HepG2 (cell line): Measurements from ENCODE around the gene PKIB. TPM values are rescaled to one million over a fixed set of nuclear protein-coding genes. Genes with fewer than 3 reads are reported as not detected.
A peak's percentile ranks its signal among the peaks of the same experiment; 100 is the strongest.

Experiments
- ATAC-seq: fragments of 200-7000 bp; cut with Tn5 transposase; 3 replicates; pipeline ENCODE4 v1.9.1; 2020; ENCODE audit warnings: mild to moderate bottlenecking, moderate library complexity
- BruUV-seq: library from RNA; stranded (reverse); fragments of 400-500 nt; replicated peaks from 2 replicates; lab custom pipeline; 2021; lab: Mats Ljungman, UMichigan
- CTCF ChIA-PET: fragments of 300-600 bp; formaldehyde crosslinking; extraction: SDS; loops from one replicate; lab custom pipeline; 2021; ENCODE audit warnings: low total read pairs, inconsistent platforms, low intra/inter-chr PET ratio; lab: Yijun Ruan, JAX
- POLR2A ChIA-PET: fragments of 350-600 bp; sonication (Branson Sonifier 250); formaldehyde crosslinking; loops from one replicate; lab custom pipeline; 2020; ENCODE audit warnings: antibody characterized with exemption, inconsistent platforms; lab: Yijun Ruan, JAX
- DNase-seq: peaks from one replicate; pipeline ENCODE4 v3.0.0-alpha.2; 2015; ENCODE audit warnings: low spot score
- FAIRE-seq: peaks from 3 replicates; lab custom pipeline; 2011; peaks lifted over from hg19 to GRCh38; lab: Jason Lieb, UNC
- H2AFZ ChIP-seq: one replicate; pipeline ENCODE4 v1.6.1; 2011; ENCODE audit warnings: low read length, inconsistent platforms
- H3K27ac ChIP-seq: fragments of 300-600 bp; 3 replicates; pipeline ENCODE4 v1.8.0; 2011; ENCODE audit warnings: mixed run types, mild to moderate bottlenecking, mixed read lengths, low read length, inconsistent platforms; ENCODE audit not compliant: insufficient read depth; ENCODE audit errors: extremely low read length
- H3K27me3 ChIP-seq, 2 experiments: fragments of 200-600 bp in 1 of 2; 2 replicates in 1 of 2; 3 replicates in 1 of 2; pipeline versions ENCODE4 v1.6.0 to v1.8.0; 2011; ENCODE audit warnings: low read length in 2 of 2, mild to moderate bottlenecking in 2 of 2, moderate library complexity in 2 of 2, inconsistent platforms in 1 of 2; ENCODE audit not compliant: insufficient read depth in 2 of 2, control insufficient read depth in 1 of 2
- H3K36me3 ChIP-seq, 2 experiments: fragments of 200-600 bp in 1 of 2; replicated peaks in 1 of 2; 2 replicates in 1 of 2; 3 replicates in 1 of 2; pipeline versions ENCODE4 v1.5.1 to v1.8.0; 2011; ENCODE audit warnings: low read length in 2 of 2, inconsistent platforms in 1 of 2; ENCODE audit not compliant: insufficient read depth in 2 of 2, control insufficient read depth in 1 of 2
- H3K4me1 ChIP-seq: 2 replicates; pipeline ENCODE4 v1.5.1; 2012; ENCODE audit warnings: low read length, inconsistent platforms; ENCODE audit not compliant: insufficient read depth
- H3K4me2 ChIP-seq: 2 replicates; pipeline ENCODE4 v1.6.0; 2011; ENCODE audit warnings: low read depth, low read length, inconsistent platforms
- H3K4me3 ChIP-seq, 3 experiments: fragments of 200-600 bp in 1 of 3; sonication (generic), shearing (Covaris generic) in 1 of 3; replicated peaks in 1 of 3; 2 replicates each; pipeline ENCODE4 v1.5.1; 2011 to 2016; ENCODE audit warnings: low read length in 3 of 3, inconsistent platforms in 2 of 3, low read depth in 2 of 3, mild to moderate bottlenecking in 2 of 3, control low read depth in 1 of 3, mixed read lengths in 1 of 3; ENCODE audit not compliant: insufficient read depth in 1 of 3
- H3K79me2 ChIP-seq: one replicate; pipeline ENCODE4 v1.6.1; 2011; ENCODE audit warnings: low read length, inconsistent platforms; ENCODE audit not compliant: insufficient read depth
- H3K9ac ChIP-seq: 2 replicates; pipeline ENCODE4 v1.6.0; 2011; ENCODE audit warnings: mild to moderate bottlenecking, low read depth, low read length, inconsistent platforms; ENCODE audit not compliant: insufficient read depth
- H3K9me3 ChIP-seq: 2 replicates; pipeline ENCODE4 v1.5.1; 2012; ENCODE audit warnings: mild to moderate bottlenecking, low read length
- H4K20me1 ChIP-seq: 2 replicates; pipeline ENCODE4 v1.6.0; 2011; ENCODE audit warnings: inconsistent platforms, mild to moderate bottlenecking, low read length, moderate library complexity; ENCODE audit not compliant: insufficient read depth
- AGO1 ChIP-seq: fragments of 200-400 bp; formaldehyde crosslinking; IDR thresholded peaks from 2 replicates; pipeline ENCODE4 v1.6.1; 2017; ENCODE audit warnings: mild to moderate bottlenecking, low read depth, low read length, moderate library complexity; ENCODE audit not compliant: poor library complexity, severe bottlenecking
- BRCA1 ChIP-seq: sonication (generic); formaldehyde crosslinking; IDR thresholded peaks from 2 replicates; pipeline ENCODE4 v1.4.0; 2020; ENCODE audit warnings: missing genetic modification reagents
- CBX2 ChIP-seq, 2 experiments: fragments of 200-600 bp in 1 of 2; sonication (generic); formaldehyde crosslinking in 1 of 2; IDR thresholded peaks; 2 replicates each; pipeline versions ENCODE4 v1.7.0 to v1.8.1; 2018 to 2022; ENCODE audit warnings: low read depth in 2 of 2, low read length in 1 of 2, mild to moderate bottlenecking in 1 of 2, missing genetic modification reagents in 1 of 2
- HNF4A ChIP-seq: sonication (generic); formaldehyde crosslinking; IDR thresholded peaks from 2 replicates; pipeline ENCODE4 v1.4.0; 2020; ENCODE audit warnings: missing genetic modification reagents
- NCOA5 ChIP-seq: sonication (generic); formaldehyde crosslinking; IDR thresholded peaks from 2 replicates; pipeline ENCODE4 v1.4.0; 2020; ENCODE audit warnings: missing genetic modification reagents
- PCBP1 ChIP-seq: fragments of 200-400 bp; formaldehyde crosslinking; IDR thresholded peaks from 2 replicates; pipeline ENCODE4 v1.6.1; 2017; ENCODE audit warnings: mild to moderate bottlenecking, low read depth, low read length, borderline replicate concordance
- RARA ChIP-seq: IDR thresholded peaks from 2 replicates; pipeline ENCODE4 v1.6.1; 2016; ENCODE audit warnings: missing genetic modification reagents, missing compliant biosample characterization
- SKI ChIP-seq: fragments of 450-650 bp; IDR thresholded peaks from one replicate; pipeline ENCODE4 v1.6.1; 2018; ENCODE audit warnings: mild to moderate bottlenecking; ENCODE audit not compliant: partially characterized antibody
- YEATS4 ChIP-seq: sonication (generic); formaldehyde crosslinking; IDR thresholded peaks from 2 replicates; pipeline ENCODE4 v1.4.0; 2020; ENCODE audit warnings: missing genetic modification reagents, borderline replicate concordance
- ZBTB8A ChIP-seq: sonication (generic); formaldehyde crosslinking; IDR thresholded peaks from 2 replicates; pipeline ENCODE4 v1.4.0; 2020; ENCODE audit warnings: mild to moderate bottlenecking, low read depth, missing genetic modification reagents, borderline replicate concordance
- ZNF30 ChIP-seq: sonication (generic); formaldehyde crosslinking; IDR thresholded peaks from 2 replicates; pipeline ENCODE4 v1.5.0; 2020; ENCODE audit warnings: mild to moderate bottlenecking, missing genetic modification reagents
- ZNF432 ChIP-seq: sonication (generic); formaldehyde crosslinking; IDR thresholded peaks from 2 replicates; pipeline ENCODE4 v1.5.0; 2020; ENCODE audit warnings: missing genetic modification reagents, mild to moderate bottlenecking, borderline replicate concordance
- WGBS: methylation state at CpG from one replicate; pipeline ENCODE4 v1.1.6; 2017; ENCODE audit warnings: low lambda C conversion rate; 5-methylcytosine and 5-hydroxymethylcytosine counted together
- in situ Hi-C: cut with HindIII; loops from 2 replicates; pipeline ENCODE4 v1.10.0; 2017; ENCODE audit warnings: low pct_unique_long_range_greater_than_20kb; ENCODE audit not compliant: extremely low pct_ligation_motif_present
- intact Hi-C: fragments of 100-400 bp; cut with micrococcal nuclease; formaldehyde crosslinking; loops from one replicate; pipeline ENCODE4 v1.10.0; 2022; ENCODE audit not compliant: unreplicated experiment
- polyA plus RNA-seq, 8 experiments: library from polyadenylated mRNA; depleted of rRNA in 3 of 8; stranded (reverse) in 7 of 8; unstranded in 1 of 8; fragments of >200 nt; fragmentation: Illumina TruSeq in 4 of 8; extraction: Trizol in 4 of 8; gene quantifications; 2 replicates each; pipeline versions ENCODE4 v1.2.1 to v1.2.3, GENCODE V29; 2011 to 2016; ENCODE audit warnings: low read depth in 4 of 8, missing spikeins in 1 of 8, mixed read lengths in 1 of 8; ENCODE audit not compliant: insufficient read depth in 1 of 8
- total RNA-seq, 5 experiments: library from RNA; depleted of rRNA; stranded (reverse); fragments of >200 nt; fragmentation: Illumina TruSeq; extraction: Trizol; gene quantifications; 2 replicates each; pipeline ENCODE4 v1.2.3, GENCODE V29; 2016; ENCODE audit warnings: low read depth in 1 of 5
- TF ChIP-seq, protein P1 (sequence below): sonication (generic); formaldehyde crosslinking; IDR thresholded peaks from 2 replicates; pipeline ENCODE4 v1.8.0; 2022; ENCODE audit warnings: missing genetic modification reagents, low read depth, mild to moderate bottlenecking, borderline replicate concordance
- TF ChIP-seq, protein P2 (sequence below): sonication (generic); formaldehyde crosslinking; IDR thresholded peaks from 2 replicates; pipeline ENCODE4 v1.4.0; 2020; ENCODE audit warnings: missing genetic modification reagents, borderline replicate concordance
- TF ChIP-seq, protein P3 (sequence below): sonication (generic); formaldehyde crosslinking; conservative IDR thresholded peaks from 2 replicates; pipeline ENCODE4 v1.4.0; 2020; ENCODE audit warnings: mild to moderate bottlenecking, missing genetic modification reagents, moderate library complexity

Gene PKIB
- total and polyA plus RNA-seq, 2 of the 13 experiments (the other 11 are each of a cell fraction or from before 2014, with no cell fraction given), result 1.4 to 1.5 TPM

DNA sequence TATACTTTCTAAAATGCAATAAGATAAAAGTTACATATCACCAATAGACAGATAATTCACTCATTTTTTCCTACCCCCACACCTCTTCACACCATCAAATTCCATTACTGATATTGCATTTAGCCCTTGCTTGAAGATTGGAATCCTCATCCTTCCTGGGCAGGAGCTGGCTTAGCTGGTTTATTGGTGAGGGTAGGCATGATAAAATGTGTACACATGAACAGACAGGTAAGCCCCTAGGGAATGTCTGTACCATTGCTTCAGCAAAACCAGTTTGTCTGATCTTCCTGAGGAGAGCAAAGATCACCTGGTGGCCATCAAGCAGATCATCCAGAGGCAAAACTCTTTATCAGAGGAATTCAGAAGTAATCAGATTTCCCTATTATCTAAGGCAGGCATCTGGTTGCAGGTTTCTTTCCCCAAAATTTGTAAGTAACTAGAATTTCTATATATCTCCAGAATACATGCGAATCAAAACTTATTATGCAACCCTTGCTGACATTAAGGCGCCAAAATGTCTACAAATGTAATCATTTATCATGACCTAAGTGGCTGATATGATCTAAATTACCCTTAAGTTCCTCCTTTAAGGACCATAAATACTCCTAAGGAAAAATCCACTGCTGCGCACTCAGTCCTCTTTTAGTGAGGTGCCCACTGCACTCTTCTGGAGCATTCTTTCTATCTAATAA lies 162.7 kb downstream of the PKIB start:
- 69% methylated on average over 3 of the region's 3 CpGs for WGBS
- ChIA-PET POLR2A (no interaction called here), CTCF (interaction anchor here (3.5 kb wide), 1 partner anchor 66 kb away, joined by 59 read pairs; no protein-coding TSS in a partner anchor)
- no TSS peak for BruUV-seq
- H3K27ac ChIP-seq, result no peak overlapping the region
- DNase-seq (no peak), FAIRE-seq (no peak), ATAC-seq (peak; percentile 38; the same call in 1 of the 3 replicates)
- H4K20me1 ChIP-seq, result no peaks in the 10 kb centered on the region
- no peaks in the 10 kb centered on the region for H3K27me3 ChIP-seq
- H3K36me3 ChIP-seq, result no peaks in the 10 kb centered on the region
- no peak overlapping the region for H3K4me3 ChIP-seq
- H2AFZ ChIP-seq, result no peak overlapping the region
- peaks cover 9% of the 10 kb centered on the region for H3K4me1 ChIP-seq
- no peaks in the 10 kb centered on the region for H3K9me3 ChIP-seq
- no peak overlapping the region for H3K9ac ChIP-seq
- in situ Hi-C loops (no loop called here), intact Hi-C loops (no loop called here)
- no peak overlapping the region for H3K4me2 ChIP-seq
- no peaks in the 10 kb centered on the region for H3K79me2 ChIP-seq
- no peak for TF ChIP-seq NCOA5
- TF ChIP-seq ZBTB8A (CRISPR knock-in tag), result no peak
- TF ChIP-seq HNF4A (CRISPR knock-in tag), result no peak
- TF ChIP-seq, protein P1, sequence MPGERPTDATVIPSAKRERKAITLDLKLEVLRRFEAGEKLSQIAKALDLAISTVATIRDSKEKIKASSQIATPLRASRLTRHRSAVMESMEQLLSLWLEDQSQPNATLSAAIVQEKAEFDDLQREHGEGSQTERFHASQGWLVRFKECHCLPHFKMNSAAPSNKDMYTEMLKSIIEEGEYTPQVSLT (CRISPR knock-in tag), result no peak
- TF ChIP-seq, protein P2, sequence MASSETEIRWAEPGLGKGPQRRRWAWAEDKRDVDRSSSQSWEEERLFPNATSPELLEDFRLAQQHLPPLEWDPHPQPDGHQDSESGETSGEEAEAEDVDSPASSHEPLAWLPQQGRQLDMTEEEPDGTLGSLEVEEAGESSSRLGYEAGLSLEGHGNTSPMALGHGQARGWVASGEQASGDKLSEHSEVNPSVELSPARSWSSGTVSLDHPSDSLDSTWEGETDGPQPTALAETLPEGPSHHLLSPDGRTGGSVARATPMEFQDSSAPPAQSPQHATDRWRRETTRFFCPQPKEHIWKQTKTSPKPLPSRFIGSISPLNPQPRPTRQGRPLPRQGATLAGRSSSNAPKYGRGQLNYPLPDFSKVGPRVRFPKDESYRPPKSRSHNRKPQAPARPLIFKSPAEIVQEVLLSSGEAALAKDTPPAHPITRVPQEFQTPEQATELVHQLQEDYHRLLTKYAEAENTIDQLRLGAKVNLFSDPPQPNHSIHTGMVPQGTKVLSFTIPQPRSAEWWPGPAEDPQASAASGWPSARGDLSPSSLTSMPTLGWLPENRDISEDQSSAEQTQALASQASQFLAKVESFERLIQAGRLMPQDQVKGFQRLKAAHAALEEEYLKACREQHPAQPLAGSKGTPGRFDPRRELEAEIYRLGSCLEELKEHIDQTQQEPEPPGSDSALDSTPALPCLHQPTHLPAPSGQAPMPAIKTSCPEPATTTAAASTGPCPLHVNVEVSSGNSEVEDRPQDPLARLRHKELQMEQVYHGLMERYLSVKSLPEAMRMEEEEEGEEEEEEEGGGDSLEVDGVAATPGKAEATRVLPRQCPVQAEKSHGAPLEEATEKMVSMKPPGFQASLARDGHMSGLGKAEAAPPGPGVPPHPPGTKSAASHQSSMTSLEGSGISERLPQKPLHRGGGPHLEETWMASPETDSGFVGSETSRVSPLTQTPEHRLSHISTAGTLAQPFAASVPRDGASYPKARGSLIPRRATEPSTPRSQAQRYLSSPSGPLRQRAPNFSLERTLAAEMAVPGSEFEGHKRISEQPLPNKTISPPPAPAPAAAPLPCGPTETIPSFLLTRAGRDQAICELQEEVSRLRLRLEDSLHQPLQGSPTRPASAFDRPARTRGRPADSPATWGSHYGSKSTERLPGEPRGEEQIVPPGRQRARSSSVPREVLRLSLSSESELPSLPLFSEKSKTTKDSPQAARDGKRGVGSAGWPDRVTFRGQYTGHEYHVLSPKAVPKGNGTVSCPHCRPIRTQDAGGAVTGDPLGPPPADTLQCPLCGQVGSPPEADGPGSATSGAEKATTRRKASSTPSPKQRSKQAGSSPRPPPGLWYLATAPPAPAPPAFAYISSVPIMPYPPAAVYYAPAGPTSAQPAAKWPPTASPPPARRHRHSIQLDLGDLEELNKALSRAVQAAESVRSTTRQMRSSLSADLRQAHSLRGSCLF (CRISPR knock-in tag), result no peak
- no peak for TF ChIP-seq RARA
- no peak for TF ChIP-seq YEATS4 (CRISPR knock-in tag)
- TF ChIP-seq BRCA1 (CRISPR knock-in tag), result no peak
- no peak for TF ChIP-seq AGO1
- no peak for TF ChIP-seq PCBP1
- no peak for TF ChIP-seq ZNF432 (CRISPR knock-in tag)
- TF ChIP-seq, protein P3, sequence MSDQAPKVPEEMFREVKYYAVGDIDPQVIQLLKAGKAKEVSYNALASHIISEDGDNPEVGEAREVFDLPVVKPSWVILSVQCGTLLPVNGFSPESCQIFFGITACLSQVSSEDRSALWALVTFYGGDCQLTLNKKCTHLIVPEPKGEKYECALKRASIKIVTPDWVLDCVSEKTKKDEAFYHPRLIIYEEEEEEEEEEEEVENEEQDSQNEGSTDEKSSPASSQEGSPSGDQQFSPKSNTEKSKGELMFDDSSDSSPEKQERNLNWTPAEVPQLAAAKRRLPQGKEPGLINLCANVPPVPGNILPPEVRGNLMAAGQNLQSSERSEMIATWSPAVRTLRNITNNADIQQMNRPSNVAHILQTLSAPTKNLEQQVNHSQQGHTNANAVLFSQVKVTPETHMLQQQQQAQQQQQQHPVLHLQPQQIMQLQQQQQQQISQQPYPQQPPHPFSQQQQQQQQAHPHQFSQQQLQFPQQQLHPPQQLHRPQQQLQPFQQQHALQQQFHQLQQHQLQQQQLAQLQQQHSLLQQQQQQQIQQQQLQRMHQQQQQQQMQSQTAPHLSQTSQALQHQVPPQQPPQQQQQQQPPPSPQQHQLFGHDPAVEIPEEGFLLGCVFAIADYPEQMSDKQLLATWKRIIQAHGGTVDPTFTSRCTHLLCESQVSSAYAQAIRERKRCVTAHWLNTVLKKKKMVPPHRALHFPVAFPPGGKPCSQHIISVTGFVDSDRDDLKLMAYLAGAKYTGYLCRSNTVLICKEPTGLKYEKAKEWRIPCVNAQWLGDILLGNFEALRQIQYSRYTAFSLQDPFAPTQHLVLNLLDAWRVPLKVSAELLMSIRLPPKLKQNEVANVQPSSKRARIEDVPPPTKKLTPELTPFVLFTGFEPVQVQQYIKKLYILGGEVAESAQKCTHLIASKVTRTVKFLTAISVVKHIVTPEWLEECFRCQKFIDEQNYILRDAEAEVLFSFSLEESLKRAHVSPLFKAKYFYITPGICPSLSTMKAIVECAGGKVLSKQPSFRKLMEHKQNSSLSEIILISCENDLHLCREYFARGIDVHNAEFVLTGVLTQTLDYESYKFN (CRISPR knock-in tag), result no peak
- no peak for TF ChIP-seq ZNF30 (CRISPR knock-in tag)
- TF ChIP-seq CBX2 (IDR thresholded peaks at IDR 0.05; ENCODE audit: low read depth, low read length), result no peak
- no peak for TF ChIP-seq CBX2 (CRISPR knock-in tag; IDR thresholded peaks at IDR 0.05; ENCODE audit: low read depth)
- no peak for TF ChIP-seq SKI
